ENCODE measurements around the gene COL27A1.

GRCh38 chr9:114180696-114181606 is 25.6 kb downstream of the COL27A1 start:
- TF ChIP-seq POLR2A (IDR thresholded peaks at IDR 0.05; ENCODE audit: low read length): no peak
- no peak for TF ChIP-seq GATA1 (IDR thresholded peaks at IDR 0.05; ENCODE audit: low read depth, low read length)

Data from erythroblast (primary cell).